CD4-positive, alpha-beta T cell treated with Interleukin-10 for 1 hour (primary cell): ENCODE measurements around the gene SAMD13.

Source experiments
- DNase-seq: peaks from one replicate; pipeline ENCODE4 v3.0.0-alpha.2; 2020

SAMD13 gene

GRCh38 chr1:84301004-84301784, at the start of gene SAMD13:
SAMD13 (plus strand) TSS chr1:84301708; CDS start chr1:84303235, 1,527 bp downstream.
- peak; percentile 48 for DNase-seq

- DNase-seq, result no peak
Observed at GRCh38 chr1:84253036-84253435, 48.5 kb upstream of the SAMD13 start.

GRCh38 chr1:84253891-84254290, 47.6 kb upstream of the SAMD13 start:
- no peak for DNase-seq

- DNase-seq, result no peak
Observed at GRCh38 chr1:84254703-84255238, 46.7 kb upstream of the SAMD13 start.

GRCh38 chr1:84255582-84255981, 45.9 kb upstream of the SAMD13 start:
- DNase-seq, result no peak

GRCh38 chr1:84257617-84258016, 43.9 kb upstream of the SAMD13 start:
- DNase-seq, result no peak

- DNase-seq, result no peak
Observed at GRCh38 chr1:84259376-84259775, 42.1 kb upstream of the SAMD13 start.

- DNase-seq, result no peak
Observed at GRCh38 chr1:84259989-84260388, 41.5 kb upstream of the SAMD13 start.

GRCh38 chr1:84260852-84261518, 40.5 kb upstream of the SAMD13 start:
- DNase-seq, result no peak

- no peak for DNase-seq
Observed at GRCh38 chr1:84264961-84265360, 36.5 kb upstream of the SAMD13 start.

GRCh38 chr1:84265867-84266266, 35.6 kb upstream of the SAMD13 start:
- no peak for DNase-seq

GRCh38 chr1:84266748-84267147, 34.8 kb upstream of the SAMD13 start:
- DNase-seq, result no peak

GRCh38 chr1:84267476-84267875, 34.0 kb upstream of the SAMD13 start:
- no peak for DNase-seq

- DNase-seq, result no peak
Observed at GRCh38 chr1:84268346-84268745, 33.2 kb upstream of the SAMD13 start.

- no peak for DNase-seq
Observed at GRCh38 chr1:84269306-84269705, 32.2 kb upstream of the SAMD13 start.

- DNase-seq, result peak; percentile 3
Observed at GRCh38 chr1:84271441-84272151, 29.9 kb upstream of the SAMD13 start.

- DNase-seq, result no peak
Observed at GRCh38 chr1:84272401-84272800, 29.1 kb upstream of the SAMD13 start.

GRCh38 chr1:84277343-84278059, 24.0 kb upstream of the SAMD13 start:
- DNase-seq, result no peak

- DNase-seq, result no peak
Observed at GRCh38 chr1:84278905-84279304, 22.6 kb upstream of the SAMD13 start.

GRCh38 chr1:84280912-84281311, 20.6 kb upstream of the SAMD13 start:
- DNase-seq, result no peak

- DNase-seq, result no peak
Observed at GRCh38 chr1:84282780-84283333, 18.7 kb upstream of the SAMD13 start.

GRCh38 chr1:84283381-84283780, 18.1 kb upstream of the SAMD13 start:
- DNase-seq, result no peak

GRCh38 chr1:84286071-84286470, 15.4 kb upstream of the SAMD13 start:
- DNase-seq, result no peak
